NCI-H345 (cell line): ENCODE results near the gene AZIN2.
"Not testable (repeated sequence)": the region's sequence is repeated elsewhere in the genome, so short reads cannot be mapped to it uniquely, and the experiment has no call there.

Source experiments
- DNase-seq: peaks from one replicate; lab custom pipeline; 2025; lab: John Stamatoyannopoulos, UW

AZIN2 gene

DNA sequence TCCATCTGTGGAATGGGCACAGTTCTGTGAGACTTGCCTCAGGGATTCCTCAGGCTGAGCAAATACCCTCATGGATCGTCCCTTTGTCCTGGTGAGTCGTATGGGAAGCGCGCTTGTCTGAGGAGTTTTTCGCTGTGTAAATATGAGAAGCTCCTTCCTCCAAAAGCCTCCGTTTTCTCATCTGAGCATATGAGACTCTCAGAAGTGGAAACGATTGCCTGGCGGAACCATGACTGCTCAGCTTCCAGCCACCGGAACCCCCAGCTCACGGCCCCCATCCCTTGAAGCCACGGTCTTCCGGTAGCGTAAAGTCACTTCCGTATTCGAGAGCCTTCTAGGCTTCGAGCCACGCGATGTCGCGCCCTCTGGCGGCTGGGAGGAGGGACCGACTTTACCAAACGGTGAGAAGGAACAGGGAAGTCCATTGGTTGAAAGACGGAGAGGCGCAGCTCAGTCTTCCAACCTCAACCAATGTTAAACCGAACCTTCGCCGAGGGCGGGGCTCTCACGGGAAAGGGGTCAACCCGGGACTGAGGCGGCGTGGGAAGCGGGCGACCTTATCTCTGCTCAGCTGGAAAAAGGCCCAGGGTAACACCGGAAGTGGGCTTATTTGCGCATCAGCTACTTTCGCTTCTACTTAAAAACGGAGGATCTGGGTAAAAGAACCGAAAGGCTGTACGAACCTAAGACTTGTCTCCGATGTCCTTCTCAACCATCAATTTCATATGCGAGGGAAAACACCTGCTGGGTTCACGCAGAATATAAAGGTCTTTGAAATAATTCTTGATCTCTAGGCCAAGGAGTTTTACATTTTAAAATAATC, 46.3 kb downstream of the AZIN2 start:
- DNase-seq = peak; percentile 100

DNA sequence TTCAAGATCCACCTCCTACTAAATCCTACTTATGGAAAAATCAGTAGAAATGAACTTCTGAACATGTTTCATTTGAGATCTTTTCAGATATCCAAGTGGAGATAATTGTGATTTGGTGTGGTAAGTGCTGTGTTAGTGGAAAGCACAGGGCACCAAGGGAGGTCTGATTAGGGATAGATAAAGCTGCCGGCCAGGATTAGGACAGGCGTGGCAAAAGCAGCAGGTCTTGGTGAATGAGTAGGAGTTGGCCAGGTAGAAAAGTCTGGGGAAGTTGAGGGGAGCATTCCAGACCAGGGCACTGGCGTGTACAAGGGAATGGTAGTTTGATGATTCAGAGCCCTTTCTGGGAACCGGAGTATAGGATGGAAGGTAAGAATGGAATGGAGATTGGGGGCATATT, 47.8 kb downstream of the AZIN2 start:
- DNase-seq = no peak

DNA sequence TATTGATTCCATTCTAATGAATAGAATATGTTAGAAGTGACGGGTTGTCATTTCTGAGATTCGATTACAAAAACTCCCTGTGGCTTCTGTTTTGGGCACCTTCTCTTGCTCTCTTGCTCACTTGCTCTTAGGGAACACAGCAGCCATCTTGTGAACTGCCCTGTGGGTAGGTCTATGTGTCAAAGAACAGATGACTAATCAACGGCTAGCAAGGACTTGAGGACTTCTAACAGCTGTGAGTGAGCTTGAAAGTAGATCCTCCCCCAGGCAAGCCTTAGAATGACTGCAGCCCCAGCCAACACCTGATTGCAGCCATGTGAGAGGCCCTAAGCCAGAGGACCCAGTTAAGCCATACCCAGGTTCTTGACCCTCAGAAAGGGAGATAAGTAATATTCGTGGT, 49.3 kb downstream of the AZIN2 start:
- DNase-seq = no peak

DNA sequence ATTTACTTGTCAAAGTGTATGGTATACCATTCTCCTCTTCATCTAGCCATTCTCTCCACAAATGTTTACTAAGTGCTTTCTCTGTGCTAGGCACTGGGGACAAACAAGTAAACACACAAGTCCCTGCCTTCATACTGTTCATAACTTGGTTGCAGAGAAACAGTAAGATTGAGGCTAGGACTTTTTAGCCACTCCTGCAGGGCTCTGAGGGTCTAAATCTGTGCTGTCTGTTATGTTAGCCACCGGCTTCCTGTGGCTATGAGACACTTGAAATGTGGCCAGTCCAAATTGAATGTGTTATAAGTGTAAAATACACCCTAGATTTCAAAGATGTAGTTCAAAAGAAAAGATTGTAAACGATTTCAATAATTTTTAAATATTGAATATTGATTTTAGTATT, 50.2 kb downstream of the AZIN2 start:
- DNase-seq = no peak

DNA sequence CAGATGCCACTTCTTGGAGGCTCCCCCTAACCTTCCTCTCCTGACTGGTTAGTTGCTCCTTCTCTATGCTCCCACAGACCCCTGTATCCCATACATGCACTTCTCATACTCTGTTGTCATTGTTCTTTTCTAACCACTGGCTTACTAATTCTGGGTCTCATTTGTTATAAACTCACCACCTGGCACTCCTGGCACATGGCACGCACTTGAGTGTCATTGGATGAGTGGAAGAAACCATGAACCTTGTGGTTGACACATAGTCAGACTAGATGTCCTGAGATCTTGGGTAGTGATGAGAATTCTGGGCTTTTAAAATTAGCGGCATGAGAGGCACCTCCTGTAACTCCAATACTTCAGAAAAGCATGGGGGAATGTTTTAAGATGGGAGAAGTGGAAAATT, 51.6 kb downstream of the AZIN2 start:
- no peak for DNase-seq

DNA sequence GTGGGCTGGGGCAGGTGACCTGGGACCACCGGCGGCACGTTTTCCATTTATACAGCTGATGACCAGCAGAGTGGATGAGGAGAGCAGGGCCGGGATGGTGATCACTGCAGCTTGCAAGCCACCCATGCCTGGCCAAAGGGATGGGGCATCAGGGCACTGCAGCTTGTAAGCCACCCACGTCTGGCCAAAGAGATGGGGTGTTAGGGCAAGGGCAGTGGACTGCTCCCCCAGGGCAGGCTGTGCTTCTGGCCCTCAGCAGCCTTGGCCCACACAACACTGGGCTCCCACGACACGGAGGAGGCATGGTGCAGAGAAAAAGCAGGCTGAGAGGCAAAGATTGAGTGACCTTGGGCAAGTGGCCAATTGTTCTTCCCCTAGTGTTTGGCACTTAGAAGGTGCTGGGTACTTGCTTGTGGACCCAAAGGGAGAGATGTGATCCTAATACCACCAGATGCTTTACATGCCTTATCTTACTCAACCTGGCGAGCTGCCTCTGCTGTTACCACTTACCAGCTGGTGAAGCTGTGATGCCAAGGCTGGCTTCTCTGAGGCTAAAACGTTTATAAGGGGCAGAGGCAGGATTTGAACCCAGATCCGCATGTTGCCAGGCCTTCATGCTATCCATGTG, 52.6 kb downstream of the AZIN2 start:
- DNase-seq = no peak

DNA sequence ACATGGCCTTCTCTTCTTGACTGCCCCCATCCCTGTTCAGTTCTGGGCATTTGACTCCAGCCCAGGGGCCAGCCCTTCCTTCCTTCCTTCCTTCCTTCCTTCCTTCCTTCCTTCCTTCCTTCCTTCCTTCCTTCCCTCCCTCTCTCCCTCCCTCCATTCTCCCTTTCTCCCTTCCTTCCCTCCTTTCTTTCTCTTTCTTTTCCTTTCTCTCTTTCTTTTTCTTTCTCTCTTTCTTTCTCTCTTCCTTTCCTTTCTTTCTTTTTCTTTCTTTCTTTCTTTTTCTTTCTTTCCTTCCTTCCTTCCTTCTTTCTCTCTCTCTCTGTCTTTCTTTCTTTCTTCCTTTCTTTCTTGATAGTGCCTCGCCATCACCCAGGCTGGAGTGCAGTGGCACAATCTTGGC, 55.1 kb downstream of the AZIN2 start:
- not testable (repeated sequence) for DNase-seq

DNA sequence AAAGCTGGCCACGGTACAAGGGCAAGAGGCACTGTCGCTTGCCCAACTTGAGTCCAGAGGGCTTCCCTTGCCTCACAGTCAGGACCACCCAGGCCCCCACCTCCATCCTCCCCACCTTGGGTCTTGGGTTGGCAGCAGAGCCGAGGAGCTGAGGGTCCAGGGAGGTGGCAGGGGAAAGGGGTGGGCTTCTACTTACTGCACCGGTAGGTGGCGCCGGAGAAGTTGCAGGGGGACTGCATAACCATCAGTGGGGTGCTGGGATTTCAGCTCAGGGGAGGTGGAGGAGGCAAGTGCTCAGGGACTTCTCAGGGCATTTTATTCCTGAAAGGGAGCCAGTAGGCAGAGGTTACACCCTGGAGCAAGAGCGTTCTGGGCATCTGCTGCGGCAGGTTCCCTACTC, 56.8 kb downstream of the AZIN2 start:
- no peak for DNase-seq

DNA sequence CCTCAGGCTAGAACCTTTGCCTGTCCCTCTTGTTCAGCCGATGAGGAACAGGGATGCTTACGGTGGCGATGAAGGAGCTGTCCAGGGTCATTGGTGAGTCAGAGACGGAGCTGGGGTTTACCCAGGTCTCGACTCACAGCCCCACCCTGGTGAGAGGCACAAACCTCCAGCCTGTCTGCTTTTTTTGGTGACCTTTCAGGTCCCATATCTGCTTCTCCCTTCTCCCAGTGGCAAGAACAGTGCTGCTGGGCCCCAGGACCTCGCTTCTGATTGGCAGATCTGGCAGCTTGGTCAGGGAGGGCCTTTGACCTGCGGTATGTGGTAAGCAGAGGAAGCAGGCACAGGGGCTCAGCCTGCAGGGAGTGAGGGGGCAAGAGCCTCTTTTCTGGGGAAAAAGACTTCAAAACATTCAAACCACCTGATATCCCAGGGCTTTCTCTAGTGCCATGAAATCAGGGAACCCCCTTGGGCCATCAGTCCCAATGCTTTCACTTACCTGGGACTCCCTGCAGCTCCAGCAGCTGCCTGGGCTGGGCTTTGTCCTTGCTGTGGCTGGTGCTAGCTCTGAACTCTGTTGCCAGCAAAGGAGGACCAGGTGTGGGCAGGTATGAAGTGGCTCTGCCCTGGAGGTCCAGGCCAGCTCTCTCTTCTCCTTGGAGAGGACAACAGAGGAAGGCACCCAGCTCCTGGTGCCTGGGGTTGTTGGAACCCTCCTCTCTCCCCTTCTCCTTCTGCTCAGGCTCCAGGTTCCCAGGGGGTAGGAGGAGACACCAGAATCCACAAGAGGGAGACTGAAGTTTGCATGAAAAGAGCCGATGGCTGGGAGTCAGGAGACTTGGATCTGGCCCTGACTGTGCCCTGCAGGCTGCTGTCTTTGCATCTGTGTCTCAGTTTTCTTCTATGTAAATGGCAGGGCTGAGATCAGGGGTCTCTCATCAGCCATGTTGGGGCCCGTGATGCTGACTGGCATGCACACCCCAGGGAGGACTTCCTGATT, 59.5 kb downstream of the AZIN2 start:
- DNase-seq = peak; percentile 18

DNA sequence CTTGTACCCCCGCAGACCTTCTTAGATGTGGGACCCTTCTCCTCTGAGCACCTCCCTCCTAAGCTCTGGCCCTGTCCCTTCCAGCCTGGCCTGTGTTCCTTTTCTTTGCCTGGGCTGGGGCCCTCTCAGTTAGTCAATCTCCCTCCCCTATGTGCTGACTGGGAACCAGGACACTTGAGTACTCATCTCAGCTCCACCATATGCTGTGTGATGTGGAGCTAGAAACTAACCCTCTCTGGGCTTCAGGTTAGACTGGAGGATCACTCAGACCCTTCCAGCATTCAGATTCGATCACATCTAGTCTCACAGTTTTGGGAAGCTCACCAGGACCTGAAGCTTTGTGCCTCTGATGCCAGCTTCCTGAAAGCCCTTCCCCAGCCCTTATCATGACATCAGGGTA, 60.3 kb downstream of the AZIN2 start:
- DNase-seq = no peak

DNA sequence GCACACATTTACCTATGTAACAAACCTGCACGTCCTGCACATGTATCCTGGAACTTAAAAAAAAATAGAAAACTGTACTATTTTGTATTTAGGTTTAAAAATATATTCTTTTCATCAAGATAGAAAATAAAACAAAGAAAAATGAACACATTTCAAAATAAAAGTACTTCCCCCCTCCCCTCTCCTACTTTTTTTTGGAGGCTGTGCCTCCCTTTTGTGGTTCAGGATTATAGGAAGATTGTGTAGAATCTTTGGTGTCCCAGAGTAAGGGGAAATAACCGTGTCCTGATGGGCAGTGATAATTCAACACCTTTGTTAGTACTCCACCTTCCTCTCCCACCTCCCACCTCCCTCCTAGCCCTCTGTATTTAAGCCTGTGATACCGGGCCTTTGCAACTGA, 60.8 kb downstream of the AZIN2 start:
- DNase-seq = no peak

DNA sequence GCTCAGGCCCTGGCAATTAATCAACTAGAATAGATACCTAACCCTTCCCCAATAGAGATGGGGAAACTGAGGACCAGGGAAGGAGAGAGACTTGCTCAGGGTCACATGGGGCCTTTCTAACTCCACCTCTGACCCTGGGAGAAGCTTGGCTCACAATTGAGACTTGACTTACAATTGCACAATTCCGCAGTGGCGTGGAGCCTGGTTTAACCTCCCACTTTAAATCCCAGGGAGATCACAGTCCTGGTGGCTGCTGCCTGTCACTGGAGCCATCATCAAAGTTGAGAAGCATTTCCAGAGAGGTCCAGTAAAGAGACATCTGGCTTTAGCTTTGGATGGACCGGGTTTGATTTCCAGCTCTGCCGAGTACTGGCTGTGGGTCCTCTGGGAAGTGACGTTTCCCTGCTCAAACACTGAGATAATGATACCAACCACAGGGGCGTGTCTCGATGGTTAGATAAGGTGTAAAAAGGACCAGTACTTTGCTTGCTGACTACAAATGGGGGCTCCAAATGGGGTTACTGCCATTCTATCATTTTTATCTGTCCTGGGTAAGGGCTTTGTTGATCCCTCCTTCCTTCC, 61.6 kb downstream of the AZIN2 start:
- DNase-seq = no peak

DNA sequence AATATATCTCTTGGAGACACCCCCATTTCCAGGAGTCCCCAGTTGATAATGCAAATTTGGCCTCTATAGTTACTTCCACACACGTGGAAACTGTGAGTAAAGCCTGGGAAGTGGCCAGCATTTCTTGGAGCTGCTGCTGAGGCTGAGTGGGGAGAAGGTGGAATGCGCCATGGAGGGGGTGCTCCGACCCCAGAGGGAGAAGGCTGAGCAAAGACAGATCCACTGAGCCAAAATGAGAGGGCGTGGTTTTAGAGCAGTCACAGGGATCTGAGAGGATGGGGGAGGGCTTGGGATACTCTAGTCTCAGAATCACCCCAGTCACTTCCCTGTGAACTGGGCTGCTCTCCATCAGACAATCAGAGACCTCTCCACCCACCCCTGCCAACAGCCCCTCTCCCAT, 62.2 kb downstream of the AZIN2 start:
- no peak for DNase-seq

DNA sequence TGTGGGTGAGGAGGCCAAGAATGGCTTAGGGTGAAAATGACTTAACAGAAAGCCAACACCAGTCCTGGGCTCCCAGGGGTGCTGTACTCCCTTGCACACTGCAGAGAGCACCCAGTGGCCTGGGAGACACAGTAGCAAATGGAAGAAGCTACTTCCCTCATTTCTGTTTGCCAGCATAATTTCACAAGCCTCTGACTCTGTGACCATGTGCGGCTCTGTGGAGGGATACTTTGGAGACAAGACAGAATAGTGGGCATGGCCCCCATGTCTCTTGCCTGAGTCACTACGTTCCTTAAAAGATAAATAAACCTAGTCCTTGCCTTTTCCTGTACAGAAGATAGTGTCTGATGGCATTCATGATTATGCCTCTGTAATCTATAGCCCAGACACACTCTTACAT, 62.7 kb downstream of the AZIN2 start:
- DNase-seq = no peak

DNA sequence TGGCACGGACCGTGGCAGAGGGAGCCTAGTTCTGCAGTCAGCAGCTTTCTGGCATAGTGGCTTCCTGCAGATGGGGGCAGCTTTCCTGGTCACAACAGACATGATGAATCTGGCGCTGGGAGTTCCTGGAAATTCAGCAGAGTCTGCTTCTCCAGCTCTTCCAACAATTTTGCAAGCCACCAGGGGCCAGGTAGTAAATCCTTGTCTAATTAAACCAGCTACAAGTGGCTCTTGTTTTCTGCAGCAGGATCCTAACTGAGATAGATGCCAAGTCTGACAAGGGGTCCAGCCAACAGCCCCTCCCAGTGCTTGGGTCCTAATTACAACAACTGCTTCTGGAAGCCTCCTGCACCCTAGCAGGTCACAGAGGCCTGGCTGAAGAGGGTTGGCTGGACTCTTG, 65.0 kb downstream of the AZIN2 start:
- no peak for DNase-seq

DNA sequence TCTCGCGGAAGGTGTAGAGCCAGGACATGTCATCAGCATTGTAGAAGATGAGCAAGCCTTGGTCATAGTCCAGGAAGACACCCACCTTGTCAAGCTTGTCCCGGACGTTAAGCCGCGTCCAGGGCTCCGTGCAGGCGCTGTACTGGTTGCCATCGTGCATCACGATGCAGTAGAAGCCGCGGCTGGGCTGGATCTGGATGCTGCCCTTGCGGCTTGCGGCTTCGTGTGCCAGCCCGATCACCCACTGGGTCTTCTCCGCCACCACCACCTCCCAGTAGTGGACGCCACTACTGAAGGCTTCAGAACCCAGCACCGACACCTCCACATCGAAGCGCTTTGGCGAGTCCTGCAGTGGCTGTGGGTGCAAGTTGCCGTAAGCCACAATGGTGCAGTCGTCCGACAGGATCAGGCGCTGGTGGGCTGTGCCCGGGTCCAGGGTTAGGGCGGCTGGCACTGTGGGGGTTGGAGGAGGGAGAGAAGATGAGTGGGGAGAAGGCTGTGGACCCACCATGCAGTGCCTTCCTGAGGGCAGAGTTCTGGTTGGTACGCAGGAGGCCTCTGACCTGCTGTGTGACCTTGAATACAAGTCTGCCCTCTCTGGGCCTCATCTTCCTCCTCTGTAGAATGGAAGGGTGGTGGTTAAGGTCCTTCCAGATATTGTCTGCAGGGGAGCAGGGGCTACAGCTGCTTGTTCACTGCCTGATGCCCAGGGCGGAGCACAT, 66.5 kb downstream of the AZIN2 start:
- DNase-seq = no peak

DNA sequence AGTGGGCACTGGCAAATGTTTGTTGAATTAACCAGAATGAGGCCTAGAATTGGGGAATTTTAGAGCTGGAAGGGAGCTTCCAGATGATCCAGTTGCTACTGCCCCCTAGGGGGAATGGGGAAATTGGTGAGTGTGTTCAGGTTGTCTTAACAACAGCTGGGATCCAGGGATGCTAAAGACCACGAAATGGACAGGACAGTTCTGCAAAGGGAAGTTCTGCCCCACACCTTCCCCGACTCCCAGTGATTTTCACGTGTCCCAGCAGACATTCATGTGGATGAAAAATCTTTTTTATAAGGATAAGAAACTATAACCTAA, 67.0 kb downstream of the AZIN2 start:
- DNase-seq = no peak

DNA sequence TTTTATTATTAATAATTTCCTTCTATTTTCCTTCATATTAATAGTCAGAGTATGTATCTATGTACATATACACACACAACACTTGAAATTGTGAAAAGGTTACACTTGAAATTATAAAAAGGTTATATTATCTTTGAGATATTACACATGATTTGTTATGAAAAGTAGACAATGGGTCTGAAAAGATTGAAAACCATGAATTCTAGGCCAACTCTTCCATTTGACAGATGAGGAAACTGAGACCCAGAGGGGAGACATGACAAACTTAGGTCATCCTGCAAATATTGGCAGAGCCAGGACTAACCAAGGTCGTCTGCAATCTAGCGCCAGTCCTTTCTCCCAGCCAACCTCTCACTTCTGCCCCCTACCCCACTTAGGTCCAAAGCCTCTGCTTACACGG, 67.7 kb downstream of the AZIN2 start:
- no peak for DNase-seq

DNA sequence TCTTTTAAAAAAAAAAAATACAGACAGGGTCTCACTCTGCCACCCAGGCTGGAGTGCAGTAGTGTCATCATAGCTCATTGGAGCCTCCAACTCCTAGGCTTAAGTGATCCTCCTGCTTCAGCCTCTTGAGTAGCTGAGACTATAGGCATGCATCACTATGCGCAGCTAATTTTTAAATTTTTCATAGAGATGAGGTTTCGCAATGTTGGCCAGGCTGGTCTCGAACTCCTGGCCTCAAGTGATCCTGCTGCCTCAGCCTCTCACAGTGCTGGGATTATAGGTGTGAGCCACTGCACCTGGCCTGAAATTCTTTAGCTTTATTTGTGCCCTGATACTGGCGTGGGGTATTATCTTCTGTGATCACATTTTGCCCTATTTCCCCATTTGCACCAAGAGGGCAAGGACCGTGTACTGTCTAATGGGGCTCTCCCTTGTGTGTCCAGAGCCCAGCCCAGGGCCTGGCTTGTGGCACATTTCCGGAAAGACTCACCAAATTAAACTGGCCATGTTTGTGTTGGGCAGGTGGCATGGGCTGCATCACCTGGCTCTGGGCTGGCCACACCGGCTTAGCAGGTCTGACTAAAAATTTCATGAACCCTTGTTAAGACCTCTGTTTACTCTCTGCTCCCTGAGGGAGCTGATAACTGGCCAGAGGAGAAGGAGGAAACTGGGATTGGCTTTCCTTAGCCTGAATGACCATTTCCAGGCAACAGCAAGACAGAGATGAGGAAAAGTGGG, 68.7 kb downstream of the AZIN2 start:
- DNase-seq = no peak

DNA sequence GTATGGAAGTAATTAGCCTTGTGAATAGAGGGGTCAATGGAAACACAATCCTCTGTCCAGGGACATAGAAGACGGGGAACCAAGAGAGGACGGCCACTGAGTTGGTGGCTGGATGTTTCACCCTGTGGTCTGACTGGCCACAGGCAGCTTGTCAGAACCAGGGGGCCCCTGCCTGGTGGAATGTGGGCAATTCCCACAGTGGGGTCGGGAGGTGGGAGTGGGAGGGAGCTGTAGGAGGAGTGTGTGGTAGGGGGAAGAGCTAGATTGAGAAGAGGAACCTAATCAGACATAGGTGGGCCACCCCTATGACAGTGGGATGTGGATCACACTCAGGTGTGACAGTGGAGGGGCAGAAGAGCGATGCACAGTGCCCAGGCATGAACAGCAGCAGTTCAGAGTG, 69.6 kb downstream of the AZIN2 start:
- DNase-seq = no peak

DNA sequence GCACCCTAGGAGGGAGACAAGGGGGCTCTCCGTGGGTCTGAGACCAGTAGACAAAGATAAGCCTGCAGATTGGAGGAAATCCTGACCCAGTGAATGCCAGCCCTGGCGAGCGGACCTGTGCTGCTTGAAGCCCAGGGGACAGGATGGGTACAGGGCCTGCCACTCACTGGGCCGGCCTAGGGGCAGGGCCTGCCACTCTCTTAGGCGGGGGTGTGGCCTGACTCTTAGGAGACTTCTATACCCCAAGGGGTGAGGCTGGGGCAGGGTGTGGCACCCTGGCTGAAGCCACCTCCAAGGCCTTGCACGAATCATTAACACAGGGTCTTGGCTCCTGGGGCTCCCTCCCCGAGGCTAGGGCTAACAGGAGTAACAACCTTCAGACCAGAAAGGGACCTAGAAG, 70.2 kb downstream of the AZIN2 start:
- DNase-seq = no peak
